G401 (cell line): ENCODE measurements around the gene NT5DC3. TPM values are rescaled to one million over a fixed set of nuclear protein-coding genes. Genes with fewer than 3 reads are reported as not detected.

Experiments used
- DNase-seq: peaks from one replicate; pipeline ENCODE4 v3.0.0-alpha.2; 2015; ENCODE audit warnings: low spot score
- in situ Hi-C: cut with HindIII; loops from 2 replicates; pipeline ENCODE4 v1.10.0; 2016; ENCODE audit warnings: low sequenced_read_pairs, mixed read lengths
- total RNA-seq: library from RNA; depleted of rRNA; stranded (reverse); fragments of >200 nt; shearing (Covaris generic); gene quantifications from 2 replicates; pipeline ENCODE4 v1.2.3, GENCODE V29; 2014; rRNA removed

NT5DC3 gene
- total RNA-seq = 4.9 and 7.6 TPM in 2 replicates

GRCh38 chr12:103840876-103841689 lies at the start of gene NT5DC3:
NT5DC3 (minus strand) TSS chr12:103841234; CDS start chr12:103841156, 78 bp downstream.
- peak; percentile 87 for DNase-seq
- in situ Hi-C loops = no loop called here

GRCh38 chr12:103887738-103888137 lies 46.7 kb upstream of the NT5DC3 start:
- no peak for DNase-seq
- in situ Hi-C loops = no loop called here

- in situ Hi-C loops = no loop called here
Observed at GRCh38 chr12:103886195-103886797, 45.3 kb upstream of the NT5DC3 start.

GRCh38 chr12:103884316-103884715 lies 43.3 kb upstream of the NT5DC3 start:
- in situ Hi-C loops = no loop called here
- DNase-seq = peak; percentile 21

More at GRCh38 chr12:103886195-103886797, 45.3 kb upstream of the NT5DC3 start:
- DNase-seq = no peak

- in situ Hi-C loops = no loop called here
- DNase-seq = no peak
Observed at GRCh38 chr12:103883908-103884307, 42.9 kb upstream of the NT5DC3 start.

- in situ Hi-C loops = no loop called here
- no peak for DNase-seq
Observed at GRCh38 chr12:103882861-103883596, 42.0 kb upstream of the NT5DC3 start.

GRCh38 chr12:103881261-103881660 lies 40.2 kb upstream of the NT5DC3 start:
- in situ Hi-C loops = no loop called here
- DNase-seq = no peak

GRCh38 chr12:103880299-103881142 lies 39.5 kb upstream of the NT5DC3 start:
- DNase-seq = no peak
- in situ Hi-C loops = no loop called here

- in situ Hi-C loops = no loop called here
- DNase-seq = no peak
Observed at GRCh38 chr12:103879878-103880277, 38.8 kb upstream of the NT5DC3 start.

GRCh38 chr12:103879048-103879692 lies 38.1 kb upstream of the NT5DC3 start:
- in situ Hi-C loops = no loop called here

GRCh38 chr12:103877934-103878510 lies 37.0 kb upstream of the NT5DC3 start:
- peak; percentile 57 for DNase-seq
- in situ Hi-C loops = no loop called here

More at GRCh38 chr12:103879048-103879692, 38.1 kb upstream of the NT5DC3 start:
- DNase-seq = no peak

- in situ Hi-C loops = no loop called here
- no peak for DNase-seq
Observed at GRCh38 chr12:103877288-103877687, 36.3 kb upstream of the NT5DC3 start.

GRCh38 chr12:103875666-103876065 lies 34.6 kb upstream of the NT5DC3 start:
- in situ Hi-C loops = no loop called here
- DNase-seq = no peak

GRCh38 chr12:103868215-103868614 lies 27.2 kb upstream of the NT5DC3 start:
- DNase-seq = no peak
- in situ Hi-C loops = no loop called here

- in situ Hi-C loops = no loop called here
- DNase-seq = no peak
Observed at GRCh38 chr12:103865151-103865730, 24.2 kb upstream of the NT5DC3 start.

- DNase-seq = no peak
Observed at GRCh38 chr12:103864710-103865109, 23.7 kb upstream of the NT5DC3 start.

GRCh38 chr12:103858953-103859601 lies 18.0 kb upstream of the NT5DC3 start:
- no peak for DNase-seq
- in situ Hi-C loops = no loop called here

More at GRCh38 chr12:103864710-103865109, 23.7 kb upstream of the NT5DC3 start:
- in situ Hi-C loops = no loop called here
